GM12864 (cell line): ENCODE results near the gene GTF2H2C_2.
"Not testable (repeated sequence)": the region's sequence is repeated elsewhere in the genome, so short reads cannot be mapped to it uniquely, and the experiment has no call there.

Source experiments
- DNase-seq: peaks from one replicate; pipeline ENCODE4 v3.0.0-alpha.2; 2011; ENCODE audit warnings: low read depth
- H3K4me3 ChIP-seq: 2 replicates; pipeline ENCODE4 v1.5.1; 2011; ENCODE audit warnings: mild to moderate bottlenecking, low read depth, low read length, control low read depth

The GTF2H2C_2 gene

GRCh38 chr5:70415117-70415516 lies at the start of gene GTF2H2C_2:
Gene GTF2H2C_2 (plus strand): TSS chr5:70415368.
- H3K4me3 ChIP-seq, DNase-seq: not testable (repeated sequence)

- not testable (repeated sequence) for DNase-seq
- peak overlapping the region; percentile 44 for H3K4me3 ChIP-seq
Measured at GRCh38 chr5:70400984-70401686, 14.0 kb upstream of the GTF2H2C_2 start.

GRCh38 chr5:70421322-70421721 lies 6.2 kb downstream of the GTF2H2C_2 start:
- H3K4me3 ChIP-seq, DNase-seq: not testable (repeated sequence)

GRCh38 chr5:70423215-70423614 lies 8.0 kb downstream of the GTF2H2C_2 start:
- not testable (repeated sequence) for H3K4me3 ChIP-seq, DNase-seq

DNA sequence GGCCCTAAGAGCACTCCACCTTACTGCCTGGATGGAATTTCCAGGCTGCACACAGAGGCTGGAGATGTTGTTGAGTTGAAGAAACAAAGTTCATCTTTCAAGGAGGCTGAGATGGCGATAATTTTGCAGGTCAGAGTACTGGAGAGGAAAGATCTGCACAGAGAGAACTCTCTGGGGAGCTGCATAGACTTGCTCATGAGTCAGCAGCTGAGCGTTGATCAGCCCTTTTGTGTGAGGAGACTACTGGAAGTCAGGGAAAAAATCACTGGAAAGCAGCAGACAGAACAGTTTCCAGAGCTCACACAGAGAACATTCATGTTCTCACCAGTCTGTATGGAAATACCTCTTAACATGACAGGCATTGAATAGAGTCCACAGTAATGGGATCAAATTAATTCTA lies 23.4 kb downstream of the GTF2H2C_2 start:
- not testable (repeated sequence) for H3K4me3 ChIP-seq, DNase-seq

DNA sequence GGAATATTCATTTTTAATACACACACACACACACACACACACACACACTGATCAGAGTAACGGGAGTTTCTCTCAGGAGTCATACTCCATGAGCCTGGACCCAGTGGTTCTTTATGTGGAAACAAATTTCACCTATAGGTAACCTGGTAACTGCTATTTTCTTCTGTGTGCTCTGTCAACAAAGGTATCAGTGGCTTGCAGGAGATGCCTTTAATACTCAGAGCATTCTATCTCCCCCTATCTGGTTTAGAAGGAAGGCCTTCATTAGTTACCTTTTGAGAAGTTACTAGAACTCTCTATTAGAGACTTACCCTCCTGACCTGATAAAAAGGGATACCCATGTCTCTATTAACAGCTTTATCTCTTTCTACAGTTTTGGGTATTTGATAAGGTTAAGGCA lies 34.4 kb downstream of the GTF2H2C_2 start:
- not testable (repeated sequence) for DNase-seq, H3K4me3 ChIP-seq

GRCh38 chr5:70451249-70451984 lies 36.2 kb downstream of the GTF2H2C_2 start:
- DNase-seq, H3K4me3 ChIP-seq: not testable (repeated sequence)

DNA sequence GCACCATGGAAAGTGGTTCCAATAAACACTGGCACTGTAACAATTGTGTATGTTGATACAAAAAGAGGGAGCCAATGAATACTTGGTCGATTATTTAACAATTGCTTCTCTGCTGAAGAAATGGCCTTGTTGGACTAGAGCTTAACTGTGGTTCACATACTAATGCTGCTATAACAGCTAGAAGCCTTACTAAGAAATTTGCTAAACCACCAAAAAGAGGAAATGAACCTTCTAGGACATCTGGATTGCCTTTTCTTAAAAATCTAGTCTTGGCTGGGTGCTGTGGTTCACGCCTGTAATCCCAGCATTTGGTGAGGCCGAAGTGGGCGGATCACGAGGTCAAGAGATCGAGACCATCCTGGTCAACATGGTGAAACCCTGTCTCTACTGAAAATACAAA lies 41.9 kb downstream of the GTF2H2C_2 start:
- DNase-seq, H3K4me3 ChIP-seq: not testable (repeated sequence)

DNA sequence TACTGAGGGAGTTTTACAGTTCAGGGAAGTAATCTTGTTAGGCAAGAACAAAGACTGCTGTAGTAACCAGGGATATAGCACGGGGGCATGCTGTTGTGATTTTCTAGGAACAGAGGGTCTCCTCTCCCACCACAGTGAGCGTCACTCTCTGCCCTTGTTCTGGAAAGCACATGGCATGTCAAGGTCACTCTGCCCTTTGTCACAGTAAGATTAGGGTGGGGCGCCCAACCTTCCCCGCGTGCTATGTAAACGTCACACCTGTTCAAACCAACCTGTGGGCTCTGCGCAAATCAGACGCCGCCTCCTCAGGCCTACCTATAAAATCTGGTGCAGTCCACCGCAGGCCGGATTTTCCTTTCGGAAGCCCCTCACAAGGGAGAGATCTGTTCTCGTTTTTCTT lies 44.0 kb downstream of the GTF2H2C_2 start:
- not testable (repeated sequence) for DNase-seq, H3K4me3 ChIP-seq

- DNase-seq, H3K4me3 ChIP-seq: not testable (repeated sequence)
Measured at GRCh38 chr5:70461984-70462383, 46.8 kb downstream of the GTF2H2C_2 start.

GRCh38 chr5:70464019-70464637 lies 49.0 kb downstream of the GTF2H2C_2 start:
- H3K4me3 ChIP-seq, DNase-seq: not testable (repeated sequence)

- not testable (repeated sequence) for DNase-seq, H3K4me3 ChIP-seq
Measured at GRCh38 chr5:70469926-70470509, 54.9 kb downstream of the GTF2H2C_2 start.
